ENCODE data around the gene SIRT1.

The SIRT1 gene

GRCh38 chr10:67933199-67933598, 48.7 kb downstream of the SIRT1 start:
- no peak for TF ChIP-seq CTCF (IDR thresholded peaks at IDR 0.05; ENCODE audit: low read depth, low read length)
- H3K9me3 ChIP-seq, result no peaks in the 10 kb centered on the region
- no peak for DNase-seq
- H3K36me3 ChIP-seq, result peaks cover 7% of the 10 kb centered on the region; the same call in 1 of the 2 replicates
- H3K4me1 ChIP-seq, result no peaks in the 10 kb centered on the region
- H3K4me3 ChIP-seq (ENCODE audit: low read depth, low read length), result no peak overlapping the region
- no peaks in the 10 kb centered on the region for H3K27me3 ChIP-seq

- DNase-seq, result no peak
- Histone ChIP-seq H3K4me1 (no peaks in the 10 kb centered on the region), H3K36me3 (peaks cover 14% of the 10 kb centered on the region; the same call in 1 of the 2 replicates), H3K9me3 (no peaks in the 10 kb centered on the region), H3K4me3 (ENCODE audit: low read depth, low read length) (no peak overlapping the region), H3K27me3 (no peaks in the 10 kb centered on the region)
- no peak for TF ChIP-seq CTCF (IDR thresholded peaks at IDR 0.05; ENCODE audit: low read depth, low read length)
These were observed 49.9 kb downstream of the SIRT1 start for GRCh38 chr10:67934336-67934735.

- H3K27me3 ChIP-seq, result no peaks in the 10 kb centered on the region
- H3K9me3 ChIP-seq, result no peaks in the 10 kb centered on the region
- DNase-seq, result no peak
- peaks cover 12% of the 10 kb centered on the region; the same call in 1 of the 2 replicates for H3K36me3 ChIP-seq
- TF ChIP-seq CTCF (IDR thresholded peaks at IDR 0.05; ENCODE audit: low read depth, low read length), result no peak
- H3K4me3 ChIP-seq (ENCODE audit: low read depth, low read length), result no peak overlapping the region
- H3K4me1 ChIP-seq, result no peaks in the 10 kb centered on the region
These were observed 50.8 kb downstream of the SIRT1 start for GRCh38 chr10:67935223-67935622.

- Histone ChIP-seq H3K4me3 (ENCODE audit: low read depth, low read length) (no peak overlapping the region), H3K9me3 (no peaks in the 10 kb centered on the region), H3K4me1 (no peaks in the 10 kb centered on the region), H3K36me3 (peaks cover 7% of the 10 kb centered on the region; the same call in 1 of the 2 replicates), H3K27me3 (no peaks in the 10 kb centered on the region)
- no peak for DNase-seq
- no peak for TF ChIP-seq CTCF (IDR thresholded peaks at IDR 0.05; ENCODE audit: low read depth, low read length)
These were observed 52.0 kb downstream of the SIRT1 start for GRCh38 chr10:67936416-67936815.

- Histone ChIP-seq H3K27me3 (no peaks in the 10 kb centered on the region; the same call in 1 of the 2 replicates), H3K9me3 (no peaks in the 10 kb centered on the region; the same call in 1 of the 2 replicates), H3K4me3 (ENCODE audit: low read depth, low read length) (no peak overlapping the region), H3K36me3 (peaks cover 13% of the 10 kb centered on the region), H3K4me1 (no peaks in the 10 kb centered on the region)
- DNase-seq, result no peak
- no peak for TF ChIP-seq CTCF (IDR thresholded peaks at IDR 0.05; ENCODE audit: low read depth, low read length)
These were observed 59.5 kb downstream of the SIRT1 start for GRCh38 chr10:67943917-67944316.

- Histone ChIP-seq H3K27me3 (no peaks in the 10 kb centered on the region), H3K4me1 (no peaks in the 10 kb centered on the region), H3K36me3 (no peaks in the 10 kb centered on the region), H3K9me3 (no peaks in the 10 kb centered on the region), H3K4me3 (ENCODE audit: low read depth, low read length) (no peak overlapping the region)
- DNase-seq, result no peak
- no peak for TF ChIP-seq CTCF (IDR thresholded peaks at IDR 0.05; ENCODE audit: low read depth, low read length)
These were observed 71.2 kb downstream of the SIRT1 start for GRCh38 chr10:67955614-67956013.
